Measurements from ENCODE around the gene NEU3. TPM values are rescaled to one million over a fixed set of nuclear protein-coding genes. Genes with fewer than 3 reads are reported as not detected.
"Not testable (repeated sequence)": the region's sequence is repeated elsewhere in the genome, so short reads cannot be mapped to it uniquely, and the experiment has no call there.

The NEU3 gene
- total and polyA plus RNA-seq, 7 donors: 1.8 to 26.7 (median 14.0) TPM

DNA sequence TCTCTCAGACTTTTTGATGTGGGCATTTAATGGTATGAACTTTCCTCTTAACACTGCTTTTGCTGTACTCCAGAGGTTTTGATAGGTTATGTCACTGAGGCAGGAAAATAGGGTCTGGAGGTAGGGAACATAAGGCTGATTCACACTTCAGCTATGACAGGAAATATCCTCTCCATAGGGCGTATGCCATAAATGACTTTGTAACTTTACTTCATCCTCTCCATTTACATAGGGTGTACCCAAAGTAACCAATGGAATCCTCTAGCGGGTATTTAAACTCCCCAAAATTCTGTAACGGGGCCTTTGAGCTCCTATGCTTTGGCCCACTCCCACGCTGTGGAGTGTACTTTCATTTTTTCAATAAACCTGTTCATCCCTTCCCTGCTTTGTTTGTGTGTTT, 58.5 kb downstream of the NEU3 start:
- H3K4me3 ChIP-seq: no peak overlapping the region
- no peaks in the 10 kb centered on the region for H3K4me1 ChIP-seq
- no peaks in the 10 kb centered on the region for H3K36me3 ChIP-seq (ENCODE audit: insufficient read depth in 1 of 2, low read depth in 1 of 2)
- H3K9me3 ChIP-seq: no peaks in the 10 kb centered on the region
- WGBS, 3 donors: 83 to 91% (median 87%) methylated on average over 4 of the region's 4 CpGs
- no peak overlapping the region for H3K27ac ChIP-seq
- DNase-seq (no peak), ATAC-seq (no peak)
- TF ChIP-seq, protein P1, sequence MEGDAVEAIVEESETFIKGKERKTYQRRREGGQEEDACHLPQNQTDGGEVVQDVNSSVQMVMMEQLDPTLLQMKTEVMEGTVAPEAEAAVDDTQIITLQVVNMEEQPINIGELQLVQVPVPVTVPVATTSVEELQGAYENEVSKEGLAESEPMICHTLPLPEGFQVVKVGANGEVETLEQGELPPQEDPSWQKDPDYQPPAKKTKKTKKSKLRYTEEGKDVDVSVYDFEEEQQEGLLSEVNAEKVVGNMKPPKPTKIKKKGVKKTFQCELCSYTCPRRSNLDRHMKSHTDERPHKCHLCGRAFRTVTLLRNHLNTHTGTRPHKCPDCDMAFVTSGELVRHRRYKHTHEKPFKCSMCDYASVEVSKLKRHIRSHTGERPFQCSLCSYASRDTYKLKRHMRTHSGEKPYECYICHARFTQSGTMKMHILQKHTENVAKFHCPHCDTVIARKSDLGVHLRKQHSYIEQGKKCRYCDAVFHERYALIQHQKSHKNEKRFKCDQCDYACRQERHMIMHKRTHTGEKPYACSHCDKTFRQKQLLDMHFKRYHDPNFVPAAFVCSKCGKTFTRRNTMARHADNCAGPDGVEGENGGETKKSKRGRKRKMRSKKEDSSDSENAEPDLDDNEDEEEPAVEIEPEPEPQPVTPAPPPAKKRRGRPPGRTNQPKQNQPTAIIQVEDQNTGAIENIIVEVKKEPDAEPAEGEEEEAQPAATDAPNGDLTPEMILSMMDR (IDR thresholded peaks at IDR 0.05): no peak
- intact Hi-C loops (cut with DNase I): no loop called here
- H3K27me3 ChIP-seq (ENCODE audit: insufficient read depth in 3 of 3, low read length in 2 of 3): no peaks in the 10 kb centered on the region

DNA sequence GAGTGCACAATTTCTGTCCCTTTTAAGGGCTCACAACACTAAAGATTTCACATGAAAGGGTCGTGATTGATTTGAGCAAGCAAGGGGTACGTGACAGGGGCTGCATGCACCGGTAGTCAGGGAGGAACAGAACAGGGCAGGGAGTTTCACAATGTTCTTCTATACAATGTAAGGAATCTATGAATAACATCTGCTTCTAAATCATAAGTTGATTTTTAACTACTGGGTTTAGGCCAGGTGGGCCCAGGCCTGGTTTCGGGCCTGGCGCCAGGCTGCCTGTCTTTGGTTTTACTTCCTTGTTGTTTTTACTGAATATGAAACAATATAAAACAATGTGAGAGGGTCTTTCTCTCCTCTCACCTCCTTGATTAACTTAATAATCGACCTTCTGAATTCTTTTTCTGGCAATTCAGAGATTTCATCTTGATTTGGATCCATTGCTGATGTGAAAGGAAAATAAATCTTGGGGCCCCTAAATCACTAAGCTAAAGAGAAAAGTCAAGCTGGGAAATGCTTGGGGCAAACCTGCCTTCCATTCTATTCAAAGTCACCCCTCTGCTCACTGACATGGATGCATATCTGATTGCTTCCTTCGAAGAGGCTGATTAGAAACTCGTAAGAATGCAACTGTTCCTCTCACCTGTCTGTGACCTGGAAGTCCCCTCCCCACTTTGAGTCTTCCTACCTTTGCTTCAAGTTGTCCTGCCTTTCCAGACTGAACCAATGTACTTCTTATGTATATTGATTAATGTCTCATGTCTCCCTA, 61.0 kb downstream of the NEU3 start:
- intact Hi-C loops (cut with DNase I): loop anchor here in 1 of 2 donors (10.0 kb wide), 1 partner anchor 55 kb away; no protein-coding TSS in a partner anchor
- not testable (repeated sequence) for H3K36me3 ChIP-seq (ENCODE audit: insufficient read depth in 1 of 2, low read depth in 1 of 2); H3K9me3 ChIP-seq; ATAC-seq; DNase-seq; H3K27ac ChIP-seq; H3K4me3 ChIP-seq; H3K27me3 ChIP-seq (ENCODE audit: insufficient read depth in 3 of 3, low read length in 2 of 3); H3K4me1 ChIP-seq
- 65 to 79% (median 78%) methylated on average over 7 to 8 of the region's 8 CpGs for WGBS, 3 donors

DNA sequence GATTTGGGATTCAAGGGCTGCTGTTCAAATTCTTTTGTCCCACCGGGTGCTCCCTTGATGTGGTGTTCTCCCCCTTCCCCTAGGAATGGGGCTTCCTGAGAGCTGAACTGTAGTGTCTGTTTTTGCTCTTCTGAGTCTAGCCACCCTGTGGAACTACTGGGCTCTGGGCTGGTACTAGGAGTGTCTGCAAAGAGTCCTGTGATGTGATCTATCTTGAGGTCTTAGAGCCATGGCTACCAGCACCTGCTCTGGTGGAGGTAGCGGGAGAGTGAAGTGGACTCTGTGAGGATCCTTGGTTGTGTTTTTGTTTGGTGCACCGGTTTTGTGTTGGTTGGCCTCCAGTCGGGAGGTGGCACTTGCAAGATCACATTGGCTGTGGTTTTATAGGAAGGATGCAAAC, 61.8 kb downstream of the NEU3 start:
- no peak overlapping the region for H3K27ac ChIP-seq
- no peaks in the 10 kb centered on the region for H3K4me1 ChIP-seq
- H3K27me3 ChIP-seq (ENCODE audit: insufficient read depth in 3 of 3, low read length in 2 of 3): no peaks in the 10 kb centered on the region
- no peak overlapping the region for H3K4me3 ChIP-seq
- no peak for ATAC-seq
- peaks cover 9% of the 10 kb centered on the region for H3K9me3 ChIP-seq
- intact Hi-C loops (cut with DNase I): loop anchor here in 1 of 2 donors (10.0 kb wide), 1 partner anchor 54 kb away; no protein-coding TSS in a partner anchor
- DNase-seq: no peak
- TF ChIP-seq, protein P1 (IDR thresholded peaks at IDR 0.05): no peak
- WGBS, 3 donors: 79 to 91% (median 91%) methylated on average over 4 of the region's 4 CpGs
- no peaks in the 10 kb centered on the region for H3K36me3 ChIP-seq (ENCODE audit: insufficient read depth in 1 of 2, low read depth in 1 of 2)

DNA sequence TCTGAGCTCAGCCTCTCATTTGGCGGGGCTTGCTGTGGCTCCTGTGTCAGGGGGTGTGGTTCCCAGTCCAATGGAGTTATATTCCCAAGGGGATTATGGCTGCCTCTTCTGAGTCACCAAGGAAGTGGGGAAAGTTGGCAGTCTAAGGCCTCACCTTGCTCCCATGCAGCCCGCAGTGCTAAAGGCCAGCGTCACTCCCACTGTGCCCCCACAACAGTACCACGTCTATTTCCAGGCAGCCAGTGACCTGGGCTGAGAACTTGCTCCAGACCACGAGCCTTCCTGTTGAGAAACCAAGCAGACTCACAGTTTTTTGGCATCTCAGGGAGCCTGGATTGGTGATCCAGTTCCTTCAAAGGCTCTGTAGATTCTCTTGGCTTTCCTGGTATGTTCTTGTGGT, 62.3 kb downstream of the NEU3 start:
- TF ChIP-seq, protein P1 (IDR thresholded peaks at IDR 0.05): no peak
- Histone ChIP-seq H3K4me3 (no peak overlapping the region), H3K9me3 (peaks cover 9% of the 10 kb centered on the region), H3K27ac (no peak overlapping the region), H3K27me3 (ENCODE audit: insufficient read depth in 3 of 3, low read length in 2 of 3) (no peaks in the 10 kb centered on the region), H3K4me1 (no peaks in the 10 kb centered on the region), H3K36me3 (ENCODE audit: insufficient read depth in 1 of 2, low read depth in 1 of 2) (no peaks in the 10 kb centered on the region)
- WGBS, 3 donors: 87 to 92% (median 90%) methylated on average over 5 of the region's 5 CpGs
- ATAC-seq (no peak), DNase-seq (no peak)
- intact Hi-C loops (cut with DNase I): loop anchor here in 1 of 2 donors (10.0 kb wide), 1 partner anchor 54 kb away; no protein-coding TSS in a partner anchor

DNA sequence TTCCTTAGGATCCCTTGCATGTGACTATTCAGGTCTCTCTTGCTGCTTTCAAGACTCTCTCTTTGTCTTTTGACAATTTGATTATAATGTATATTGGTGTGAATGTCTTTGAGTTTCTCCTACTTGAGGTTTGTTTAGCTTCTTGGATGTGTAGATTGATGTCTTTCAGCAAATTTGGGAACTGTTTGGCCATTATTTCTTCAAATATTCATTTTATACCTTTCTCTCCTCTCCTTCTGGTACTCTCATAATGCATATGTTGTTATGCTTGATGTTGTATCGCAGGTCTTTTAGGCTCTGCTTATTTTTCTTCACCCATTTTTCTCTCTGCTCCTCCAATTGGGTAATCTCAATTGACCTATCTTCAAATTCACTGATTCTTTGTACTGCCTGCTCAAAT, 63.7 kb downstream of the NEU3 start:
- TF ChIP-seq, protein P1 (IDR thresholded peaks at IDR 0.05): no peak
- no peak overlapping the region for H3K27ac ChIP-seq
- H3K9me3 ChIP-seq: peaks cover 9% of the 10 kb centered on the region
- no peaks in the 10 kb centered on the region for H3K4me1 ChIP-seq
- no peak for DNase-seq
- H3K4me3 ChIP-seq: no peak overlapping the region
- ATAC-seq: no peak
- H3K27me3 ChIP-seq (ENCODE audit: insufficient read depth in 3 of 3, low read length in 2 of 3): no peaks in the 10 kb centered on the region
- H3K36me3 ChIP-seq (ENCODE audit: insufficient read depth in 1 of 2, low read depth in 1 of 2): no peaks in the 10 kb centered on the region
- 57 to 100% (median 96%) methylated on average over 1 of the region's 1 CpG for WGBS, 3 donors
- intact Hi-C loops (cut with DNase I): loop anchor here in 1 of 2 donors (10.0 kb wide), 1 partner anchor 52 kb away; no protein-coding TSS in a partner anchor
